ENCODE data around the gene GAS2L3. TPM values are rescaled to one million over a fixed set of nuclear protein-coding genes. Genes with fewer than 3 reads are reported as not detected.

GAS2L3 gene
- total and polyA plus RNA-seq, 2 of the 13 experiments (the other 11 are each of a cell fraction or from before 2014, with no cell fraction given) = 7.0 to 20.8 TPM

- no peak overlapping the region for H3K27ac ChIP-seq (ENCODE audit: extremely low read length, insufficient read depth, low read length)
- no peaks in the 10 kb centered on the region for H3K9me3 ChIP-seq (ENCODE audit: low read length)
- DNase-seq (ENCODE audit: low spot score) = no peak
- FAIRE-seq = no peak
- H3K9ac ChIP-seq (ENCODE audit: insufficient read depth, low read depth, low read length) = no peak overlapping the region
- CTCF ChIA-PET (ENCODE audit: low intra/inter-chr PET ratio, low total read pairs) = no interaction called here
- no peaks in the 10 kb centered on the region for H4K20me1 ChIP-seq (ENCODE audit: insufficient read depth, low read length)
- WGBS (ENCODE audit: low lambda C conversion rate) = 96% methylated on average over 3 of the region's 3 CpGs
- no peaks in the 10 kb centered on the region for H3K4me1 ChIP-seq (ENCODE audit: insufficient read depth, low read length)
- intact Hi-C loops (cut with micrococcal nuclease; ENCODE audit: unreplicated experiment) (no loop called here), in situ Hi-C loops (cut with HindIII; ENCODE audit: extremely low pct_ligation_motif_present, low pct_unique_long_range_greater_than_20kb) (no loop called here)
- POLR2A ChIA-PET = no interaction called here
- BruUV-seq (replicated peaks) = no TSS peak
- peaks cover 3 to 59% of the 10 kb centered on the region in 2 experiments for H3K36me3 ChIP-seq (replicated peaks in 1 of 2; ENCODE audit: control insufficient read depth in 1 of 2, insufficient read depth in 2 of 2, low read length in 2 of 2)
- H3K4me2 ChIP-seq (ENCODE audit: low read depth, low read length) = no peak overlapping the region
- H3K79me2 ChIP-seq (ENCODE audit: insufficient read depth, low read length) = no peaks in the 10 kb centered on the region
- no peak for ATAC-seq
- no peak overlapping the region for H3K4me3 ChIP-seq (replicated peaks in 1 of 3; ENCODE audit: insufficient read depth in 1 of 3, low read depth in 2 of 3, low read length in 3 of 3)
- no peaks in the 10 kb centered on the region for H3K27me3 ChIP-seq (ENCODE audit: control insufficient read depth in 1 of 2, insufficient read depth in 2 of 2, low read length in 2 of 2)
- no peak overlapping the region for H2AFZ ChIP-seq (ENCODE audit: low read length)
- TF ChIP-seq ZNF17 (CRISPR knock-in tag; IDR thresholded peaks at IDR 0.05) (no peak), ZNF121 (CRISPR knock-in tag; IDR thresholded peaks at IDR 0.05) (no peak), ZNF788 (CRISPR knock-in tag; IDR thresholded peaks at IDR 0.05; ENCODE audit: borderline replicate concordance) (no peak), RFX5 (IDR thresholded peaks at IDR 0.05; ENCODE audit: low read depth, low read length) (no peak), HBP1 (CRISPR knock-in tag; IDR thresholded peaks at IDR 0.05; ENCODE audit: low read depth) (no peak), ZFP1 (CRISPR knock-in tag; IDR thresholded peaks at IDR 0.05) (no peak), KAT2B (IDR thresholded peaks at IDR 0.05; ENCODE audit: borderline replicate concordance, low read depth, low read length) (no peak), ZNF644 (CRISPR knock-in tag; IDR thresholded peaks at IDR 0.05; ENCODE audit: low read depth) (no peak)
- TF ChIP-seq, protein P1, sequence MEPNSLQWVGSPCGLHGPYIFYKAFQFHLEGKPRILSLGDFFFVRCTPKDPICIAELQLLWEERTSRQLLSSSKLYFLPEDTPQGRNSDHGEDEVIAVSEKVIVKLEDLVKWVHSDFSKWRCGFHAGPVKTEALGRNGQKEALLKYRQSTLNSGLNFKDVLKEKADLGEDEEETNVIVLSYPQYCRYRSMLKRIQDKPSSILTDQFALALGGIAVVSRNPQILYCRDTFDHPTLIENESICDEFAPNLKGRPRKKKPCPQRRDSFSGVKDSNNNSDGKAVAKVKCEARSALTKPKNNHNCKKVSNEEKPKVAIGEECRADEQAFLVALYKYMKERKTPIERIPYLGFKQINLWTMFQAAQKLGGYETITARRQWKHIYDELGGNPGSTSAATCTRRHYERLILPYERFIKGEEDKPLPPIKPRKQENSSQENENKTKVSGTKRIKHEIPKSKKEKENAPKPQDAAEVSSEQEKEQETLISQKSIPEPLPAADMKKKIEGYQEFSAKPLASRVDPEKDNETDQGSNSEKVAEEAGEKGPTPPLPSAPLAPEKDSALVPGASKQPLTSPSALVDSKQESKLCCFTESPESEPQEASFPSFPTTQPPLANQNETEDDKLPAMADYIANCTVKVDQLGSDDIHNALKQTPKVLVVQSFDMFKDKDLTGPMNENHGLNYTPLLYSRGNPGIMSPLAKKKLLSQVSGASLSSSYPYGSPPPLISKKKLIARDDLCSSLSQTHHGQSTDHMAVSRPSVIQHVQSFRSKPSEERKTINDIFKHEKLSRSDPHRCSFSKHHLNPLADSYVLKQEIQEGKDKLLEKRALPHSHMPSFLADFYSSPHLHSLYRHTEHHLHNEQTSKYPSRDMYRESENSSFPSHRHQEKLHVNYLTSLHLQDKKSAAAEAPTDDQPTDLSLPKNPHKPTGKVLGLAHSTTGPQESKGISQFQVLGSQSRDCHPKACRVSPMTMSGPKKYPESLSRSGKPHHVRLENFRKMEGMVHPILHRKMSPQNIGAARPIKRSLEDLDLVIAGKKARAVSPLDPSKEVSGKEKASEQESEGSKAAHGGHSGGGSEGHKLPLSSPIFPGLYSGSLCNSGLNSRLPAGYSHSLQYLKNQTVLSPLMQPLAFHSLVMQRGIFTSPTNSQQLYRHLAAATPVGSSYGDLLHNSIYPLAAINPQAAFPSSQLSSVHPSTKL (CRISPR knock-in tag; IDR thresholded peaks at IDR 0.05) = no peak
Measured at GRCh38 chr12:100533376-100533775, 40.1 kb upstream of the GAS2L3 start.
